GM08714 (cell line): ENCODE measurements around the gene CHD9.

Experiments
- H3K4me3 ChIP-seq: fragments of 200-500 bp; sonication (Bioruptor generic); 2 replicates; pipeline ENCODE4 v1.5.1; 2014; ENCODE audit warnings: mild to moderate bottlenecking, low read length, inconsistent platforms
- ZNF274 ChIP-seq: IDR thresholded peaks from 2 replicates; pipeline ENCODE4 v1.6.1; 2012; ENCODE audit warnings: mild to moderate bottlenecking, low read depth, low read length

The CHD9 gene

GRCh38 chr16:53356478-53357207, 301.9 kb downstream of the CHD9 start:
- no peak overlapping the region for H3K4me3 ChIP-seq
- TF ChIP-seq ZNF274, result no peak

- H3K4me3 ChIP-seq, result no peak overlapping the region
- TF ChIP-seq ZNF274, result no peak
These were observed 302.4 kb downstream of the CHD9 start for GRCh38 chr16:53357208-53357586.

DNA sequence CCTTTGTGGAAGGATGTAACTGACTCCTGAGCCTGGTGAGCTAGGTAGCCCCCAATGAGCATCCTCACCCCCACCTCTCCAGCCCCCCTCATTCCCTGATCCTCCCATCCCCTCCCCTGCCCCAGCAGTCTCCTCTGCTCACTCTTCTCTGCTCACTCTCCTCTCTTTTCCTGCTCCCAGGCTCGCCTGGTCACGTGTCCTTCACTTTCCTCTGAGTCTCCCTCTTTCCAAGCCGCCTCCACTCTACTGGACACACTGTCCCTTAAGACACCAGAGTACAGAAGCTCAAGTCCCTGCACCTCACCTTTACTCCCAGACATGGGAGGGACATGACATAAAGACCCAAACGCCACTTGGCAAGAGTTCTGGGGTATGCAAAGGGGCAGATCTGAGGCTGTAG, 303.2 kb downstream of the CHD9 start:
- H3K4me3 ChIP-seq, result no peak overlapping the region
- no peak for TF ChIP-seq ZNF274

GRCh38 chr16:53358884-53359283, 304.1 kb downstream of the CHD9 start:
- no peak overlapping the region for H3K4me3 ChIP-seq
- no peak for TF ChIP-seq ZNF274

- no peak for TF ChIP-seq ZNF274
- no peak overlapping the region for H3K4me3 ChIP-seq
These were observed 315.1 kb downstream of the CHD9 start for GRCh38 chr16:53369921-53370320.

- no peak overlapping the region for H3K4me3 ChIP-seq
- TF ChIP-seq ZNF274, result no peak
These were observed 316.0 kb downstream of the CHD9 start for GRCh38 chr16:53370827-53371226.

- TF ChIP-seq ZNF274, result no peak
- peak overlapping the region; percentile 47; the same call in 1 of the 2 replicates for H3K4me3 ChIP-seq
These were observed 318.4 kb downstream of the CHD9 start for GRCh38 chr16:53372992-53373871.

DNA sequence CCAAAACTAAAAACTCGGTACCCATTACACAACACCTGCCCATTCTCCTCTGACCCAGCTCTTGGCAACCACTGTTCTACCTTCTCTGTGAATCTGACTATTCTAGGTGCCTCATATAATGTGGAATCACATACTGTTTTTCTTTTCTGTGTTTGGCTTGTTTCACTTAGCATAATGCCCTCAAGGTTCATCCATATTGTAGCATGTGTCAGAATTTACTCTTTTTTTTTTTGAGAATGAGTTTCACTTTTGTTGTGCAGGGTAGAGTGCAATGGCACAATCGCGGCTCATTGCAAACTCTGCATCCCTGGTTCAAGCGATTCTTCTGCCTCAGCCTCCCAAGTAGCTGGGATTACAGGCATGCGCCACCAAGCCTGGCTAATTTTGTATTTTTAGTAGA, 320.0 kb downstream of the CHD9 start:
- no peak overlapping the region for H3K4me3 ChIP-seq
- no peak for TF ChIP-seq ZNF274

- no peak overlapping the region for H3K4me3 ChIP-seq
- no peak for TF ChIP-seq ZNF274
These were observed 323.3 kb downstream of the CHD9 start for GRCh38 chr16:53378138-53378537.
